Tibial artery (tissue), 4 donors: Measurements from ENCODE around the gene NONO.
A peak's percentile ranks its signal among the peaks of the same experiment; 100 is the strongest.
"Not testable (repeated sequence)": the region's sequence is repeated elsewhere in the genome, so short reads cannot be mapped to it uniquely, and the experiment has no call there.

ENCODE experiments used
- DNase-seq, 2 donors: peaks; one replicate each; pipeline ENCODE4 v3.0.0-alpha.2; 2019
- H3K27ac ChIP-seq, 2 donors: fragments of 200-600 bp; sonication (generic) in 1 of 2; 1 replicate in 1 of 2; 2 replicates in 1 of 2; pipeline ENCODE4 v1.5.1; 2018 to 2019; ENCODE audit warnings: mild to moderate bottlenecking in 1 of 2
- H3K27me3 ChIP-seq, 2 donors: fragments of 200-600 bp; sonication (generic) in 1 of 2; one replicate each; pipeline versions ENCODE4 v1.5.1 to v1.6.0; 2016 to 2019
- H3K36me3 ChIP-seq, 3 donors: fragments of 200-600 bp; sonication (generic) in 2 of 3; one replicate each; pipeline ENCODE4 v1.5.1; 2016 to 2019; ENCODE audit warnings: mild to moderate bottlenecking in 2 of 3
- H3K4me1 ChIP-seq, 4 donors: fragments of 200-600 bp; sonication (generic) in 2 of 4; 1 replicate in 3 of 4; 2 replicates in 1 of 4; pipeline ENCODE4 v1.5.1; 2016 to 2019
- H3K4me3 ChIP-seq, 2 donors: fragments of 200-600 bp; sonication (generic) in 1 of 2; 1 replicate in 1 of 2; 2 replicates in 1 of 2; pipeline ENCODE4 v1.5.1; 2018 to 2019; ENCODE audit warnings: mild to moderate bottlenecking in 2 of 2
- H3K9me3 ChIP-seq, 3 donors: fragments of 200-600 bp; sonication (generic) in 1 of 3; one replicate each; pipeline ENCODE4 v1.5.1; 2016 to 2019
- CTCF ChIP-seq, 2 experiments: fragments of 200-600 bp in 1 of 2; fragments of 450-650 bp in 1 of 2; IDR thresholded peaks; one replicate each; pipeline ENCODE4 v1.5.1; 2017 to 2019; ENCODE audit warnings: antibody characterized with exemption in 2 of 2, mild to moderate bottlenecking in 1 of 2, moderate library complexity in 1 of 2
- intact Hi-C: fragments of 100-400 bp; cut with DNase I; formaldehyde crosslinking; loops from one replicate; pipeline ENCODE4 v1.15.0; 2023; ENCODE audit warnings: low total_unique reads

Gene NONO

GRCh38 chrX:71292669-71293365 is 9.4 kb downstream of the NONO start:
- H3K9me3 ChIP-seq = no peaks in the 10 kb centered on the region
- H3K4me1 ChIP-seq = peaks cover 0 to 9% (median 0%) of the 10 kb centered on the region in 4 donors
- H3K4me3 ChIP-seq = no peak overlapping the region
- no peak overlapping the region for H3K27ac ChIP-seq
- intact Hi-C loops = no loop called here
- TF ChIP-seq CTCF (IDR thresholded peaks at IDR 0.05) = no peak
- no peaks in the 10 kb centered on the region for H3K27me3 ChIP-seq
- H3K36me3 ChIP-seq = peaks cover 57 to 72% (median 70%) of the 10 kb centered on the region in 3 donors
- no peak for DNase-seq

GRCh38 chrX:71296806-71297205 is 13.4 kb downstream of the NONO start:
- Histone ChIP-seq H3K27ac (no peak overlapping the region), H3K27me3 (no peaks in the 10 kb centered on the region), H3K9me3 (no peaks in the 10 kb centered on the region), H3K36me3 (peaks cover 58 to 89% (median 84%) of the 10 kb centered on the region in 3 donors), H3K4me3 (no peak overlapping the region), H3K4me1 (peaks cover 0 to 6% (median 1%) of the 10 kb centered on the region in 4 donors)
- intact Hi-C loops = no loop called here
- TF ChIP-seq CTCF (IDR thresholded peaks at IDR 0.05) = no peak
- DNase-seq = no peak

- no peaks in the 10 kb centered on the region for H3K27me3 ChIP-seq
- H3K4me1 ChIP-seq = peaks cover 0 to 11% (median 4%) of the 10 kb centered on the region in 4 donors
- intact Hi-C loops = no loop called here
- no peak overlapping the region for H3K4me3 ChIP-seq
- H3K27ac ChIP-seq = no peak overlapping the region
- TF ChIP-seq CTCF (IDR thresholded peaks at IDR 0.05) = no peak
- H3K36me3 ChIP-seq = peaks cover 45 to 76% (median 73%) of the 10 kb centered on the region in 3 donors
- DNase-seq = no peak
- no peaks in the 10 kb centered on the region for H3K9me3 ChIP-seq
Observed at GRCh38 chrX:71298119-71298518, 14.7 kb downstream of the NONO start.

GRCh38 chrX:71300064-71300463 is 16.6 kb downstream of the NONO start:
- DNase-seq, H3K27me3 ChIP-seq, H3K9me3 ChIP-seq, H3K27ac ChIP-seq, H3K4me3 ChIP-seq, intact Hi-C loops: not testable (repeated sequence)
- peaks cover 0 to 18% (median 5%) of the 10 kb centered on the region in 4 donors for H3K4me1 ChIP-seq
- H3K36me3 ChIP-seq = peaks cover 26 to 56% (median 54%) of the 10 kb centered on the region in 3 donors

GRCh38 chrX:71300495-71300894 is 17.1 kb downstream of the NONO start:
- H3K9me3 ChIP-seq, intact Hi-C loops, H3K4me3 ChIP-seq, DNase-seq, H3K27me3 ChIP-seq, H3K27ac ChIP-seq: not testable (repeated sequence)
- peaks cover 0 to 18% (median 5%) of the 10 kb centered on the region in 4 donors for H3K4me1 ChIP-seq
- H3K36me3 ChIP-seq = peaks cover 22 to 52% (median 51%) of the 10 kb centered on the region in 3 donors

GRCh38 chrX:71301195-71301924 is 17.9 kb downstream of the NONO start, which contains the start of gene ITGB1BP2:
TSS of gene ITGB1BP2 (plus strand) at chrX:71301750. CDS start at chrX:71301807, 57 bp downstream.
- peak within 1 kb of the TSS; percentile 43 to 50 for H3K4me3 ChIP-seq
- no peaks in the 10 kb centered on the region for H3K9me3 ChIP-seq

More at GRCh38 chrX:71301195-71301924, 17.9 kb downstream of the NONO start, which contains the start of gene ITGB1BP2:
- Histone ChIP-seq H3K27ac (peak within 1 kb of the TSS; percentile 67 to 80), H3K36me3 (peaks cover 14 to 43% (median 42%) of the 10 kb centered on the region in 3 donors), H3K4me1 (peaks cover 0 to 18% (median 5%) of the 10 kb centered on the region in 4 donors), H3K27me3 (no peaks in the 10 kb centered on the region)
- peak; percentile 19 to 67 for DNase-seq
- intact Hi-C loops = no loop called here
- no peak for TF ChIP-seq CTCF (IDR thresholded peaks at IDR 0.05)
